C4-2B (cell line): ENCODE measurements around the gene UTP15.

Experiments
- ZFX ChIP-seq: fragments of 450-650 bp; IDR thresholded peaks from 2 replicates; pipeline ENCODE4 v1.6.1; 2017
- TF ChIP-seq, protein P1 (sequence below): fragments of 450-650 bp; conservative IDR thresholded peaks from 2 replicates; pipeline ENCODE4 v1.5.1; 2017; ENCODE audit warnings: mild to moderate bottlenecking

DNA sequence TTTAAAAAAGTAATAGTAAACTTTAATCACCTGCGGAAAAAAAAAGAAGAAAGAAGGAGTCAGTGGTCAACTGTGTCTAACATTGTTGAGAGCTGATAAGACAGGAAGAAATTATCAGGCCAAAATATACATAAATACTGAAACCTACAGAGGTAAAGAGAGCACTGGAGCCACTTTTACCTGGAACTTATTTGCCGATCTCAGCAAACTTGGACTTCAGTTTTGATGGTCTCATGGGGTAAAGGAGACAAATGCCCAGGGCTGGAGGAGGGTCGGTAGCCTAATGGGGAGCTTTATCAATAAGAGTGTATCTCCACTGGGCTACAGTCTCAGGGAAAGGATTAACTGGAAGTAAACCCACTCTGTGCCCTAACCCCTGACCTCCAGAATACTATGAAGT lies 33.8 kb downstream of the UTP15 start:
- TF ChIP-seq, protein P1, sequence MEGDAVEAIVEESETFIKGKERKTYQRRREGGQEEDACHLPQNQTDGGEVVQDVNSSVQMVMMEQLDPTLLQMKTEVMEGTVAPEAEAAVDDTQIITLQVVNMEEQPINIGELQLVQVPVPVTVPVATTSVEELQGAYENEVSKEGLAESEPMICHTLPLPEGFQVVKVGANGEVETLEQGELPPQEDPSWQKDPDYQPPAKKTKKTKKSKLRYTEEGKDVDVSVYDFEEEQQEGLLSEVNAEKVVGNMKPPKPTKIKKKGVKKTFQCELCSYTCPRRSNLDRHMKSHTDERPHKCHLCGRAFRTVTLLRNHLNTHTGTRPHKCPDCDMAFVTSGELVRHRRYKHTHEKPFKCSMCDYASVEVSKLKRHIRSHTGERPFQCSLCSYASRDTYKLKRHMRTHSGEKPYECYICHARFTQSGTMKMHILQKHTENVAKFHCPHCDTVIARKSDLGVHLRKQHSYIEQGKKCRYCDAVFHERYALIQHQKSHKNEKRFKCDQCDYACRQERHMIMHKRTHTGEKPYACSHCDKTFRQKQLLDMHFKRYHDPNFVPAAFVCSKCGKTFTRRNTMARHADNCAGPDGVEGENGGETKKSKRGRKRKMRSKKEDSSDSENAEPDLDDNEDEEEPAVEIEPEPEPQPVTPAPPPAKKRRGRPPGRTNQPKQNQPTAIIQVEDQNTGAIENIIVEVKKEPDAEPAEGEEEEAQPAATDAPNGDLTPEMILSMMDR = no peak
- TF ChIP-seq ZFX = no peak
